Hepatocyte (in vitro differentiated cells): ENCODE data around the gene DISC1.

ENCODE experiments used
- CTCF ChIP-seq: fragments of 200-600 bp; sonication (generic); IDR thresholded peaks from 2 replicates; pipeline ENCODE4 v1.5.1; 2016; ENCODE audit warnings: antibody characterized with exemption, mild to moderate bottlenecking; ENCODE audit not compliant: poor library complexity
- EZH2 ChIP-seq: fragments of 200-600 bp; sonication (generic); IDR thresholded peaks from 2 replicates; pipeline ENCODE4 v1.6.1; 2016; ENCODE audit warnings: antibody characterized with exemption, mild to moderate bottlenecking, borderline replicate concordance

GRCh38 chr1:231934797-231935196 lies 308.2 kb downstream of the DISC1 start:
- TF ChIP-seq EZH2 (no peak), CTCF (no peak)
